Activated CD4-positive, alpha-beta T cell treated with anti-CD3 and anti-CD28 coated beads, Interleukin-2, amount 10 ng/mL, durations not matched to agents 24 days and 14 days (primary cell): ENCODE data around the gene LRP1B. TPM values are rescaled to one million over a fixed set of nuclear protein-coding genes. Genes with fewer than 3 reads are reported as not detected.

Source experiments
- DNase-seq: peaks from one replicate; pipeline ENCODE4 v3.0.0; 2022
- H3K27ac Mint-ChIP-seq: one replicate; pipeline ENCODE4 v1.8.0; 2022; ENCODE audit warnings: mild to moderate bottlenecking, mixed read lengths
- H3K27me3 Mint-ChIP-seq: one replicate; pipeline ENCODE4 v1.8.0; 2022; ENCODE audit warnings: mixed read lengths
- H3K36me3 Mint-ChIP-seq: one replicate; pipeline ENCODE4 v1.8.0; 2022; ENCODE audit warnings: low read depth, mild to moderate bottlenecking, mixed read lengths
- H3K4me1 Mint-ChIP-seq: one replicate; pipeline ENCODE4 v1.8.0; 2021; ENCODE audit warnings: mixed read lengths
- H3K4me3 Mint-ChIP-seq: one replicate; pipeline ENCODE4 v1.8.0; 2022; ENCODE audit warnings: mild to moderate bottlenecking, moderate library complexity, mixed read lengths
- H3K9me3 Mint-ChIP-seq: one replicate; pipeline ENCODE4 v1.8.0; 2021; ENCODE audit warnings: mixed read lengths
- intact Hi-C: fragments of 100-400 bp; cut with micrococcal nuclease; formaldehyde crosslinking; loops from one replicate; pipeline ENCODE4 v1.15.1; 2023
- total RNA-seq: library from RNA; stranded (reverse); gene quantifications from 2 replicates; pipeline ENCODE4 v1.2.3, GENCODE V29; 2022

Gene LRP1B
- total RNA-seq, 1 donor from 2014 or later = not detected

DNA sequence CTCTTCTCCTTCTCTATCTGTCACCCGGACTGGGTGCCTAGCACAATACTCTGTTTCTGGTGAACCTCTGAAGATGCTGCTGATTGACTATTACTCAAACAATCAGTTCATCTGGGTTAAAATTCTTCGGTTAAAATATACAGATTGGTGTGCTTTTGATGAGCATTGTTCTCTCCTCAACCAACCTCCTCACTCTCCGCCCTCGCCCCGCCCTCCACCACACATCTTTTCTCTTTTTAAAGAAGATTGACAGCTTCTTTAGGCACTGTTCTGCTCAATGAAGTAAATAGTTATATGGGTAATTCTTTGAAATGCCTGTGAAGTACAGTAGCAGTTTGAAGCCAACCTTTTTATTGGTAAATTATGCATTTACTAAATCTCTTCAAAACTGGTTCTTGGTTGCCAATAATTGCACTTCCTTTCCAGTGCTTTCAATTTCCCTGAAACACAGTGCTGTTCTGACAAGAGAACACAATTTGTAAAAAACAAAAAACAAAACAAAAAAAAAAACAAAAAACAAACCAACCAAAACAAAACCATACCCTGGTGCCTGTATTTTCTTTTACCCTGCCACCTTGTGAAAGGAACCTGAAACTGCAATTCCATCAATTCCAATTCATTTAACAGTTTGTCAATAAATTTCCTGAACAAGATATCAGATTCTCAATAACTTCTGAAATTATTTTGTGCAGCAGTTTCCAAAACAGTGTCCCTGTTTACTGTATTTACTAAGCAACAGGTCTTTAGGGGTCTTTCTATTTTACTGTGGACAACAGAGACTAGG is 188.6 kb downstream of the LRP1B start:
- Mint-ChIP-seq H3K27ac (no peak overlapping the region), H3K27me3 (no peaks in the 10 kb centered on the region), H3K4me1 (no peaks in the 10 kb centered on the region), H3K4me3 (no peak overlapping the region), H3K9me3 (no peaks in the 10 kb centered on the region), H3K36me3 (no peaks in the 10 kb centered on the region)
- intact Hi-C loops = no loop called here
- no peak for DNase-seq

DNA sequence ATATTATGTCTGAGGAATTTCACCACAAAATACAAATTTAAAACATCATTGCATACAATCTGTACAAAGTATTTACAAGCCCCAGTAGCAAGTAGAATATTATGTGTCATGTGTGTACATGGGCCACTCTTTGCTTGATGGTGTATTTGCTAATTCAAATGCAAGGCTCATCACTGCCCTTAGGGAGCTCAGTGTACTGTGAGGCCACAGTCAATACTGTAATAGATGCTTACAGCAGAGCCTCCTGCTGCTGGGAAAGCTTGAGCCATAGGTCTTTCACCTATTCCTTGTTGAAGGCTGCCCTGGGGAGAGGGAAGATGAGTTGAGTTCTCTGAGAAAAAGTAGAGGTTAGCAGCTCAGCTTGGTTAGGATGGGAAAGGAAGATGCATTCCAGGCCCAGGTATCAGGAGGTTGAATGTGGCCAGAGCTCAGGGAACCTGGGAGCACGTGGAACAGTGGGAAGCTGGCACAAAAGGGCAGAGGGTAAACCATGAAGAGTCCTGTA is 189.6 kb downstream of the LRP1B start:
- H3K36me3 Mint-ChIP-seq = no peaks in the 10 kb centered on the region
- no peak for DNase-seq
- intact Hi-C loops = no loop called here
- H3K27me3 Mint-ChIP-seq = no peaks in the 10 kb centered on the region
- H3K4me3 Mint-ChIP-seq = no peak overlapping the region
- H3K9me3 Mint-ChIP-seq = no peaks in the 10 kb centered on the region
- no peak overlapping the region for H3K27ac Mint-ChIP-seq
- H3K4me1 Mint-ChIP-seq = no peaks in the 10 kb centered on the region

DNA sequence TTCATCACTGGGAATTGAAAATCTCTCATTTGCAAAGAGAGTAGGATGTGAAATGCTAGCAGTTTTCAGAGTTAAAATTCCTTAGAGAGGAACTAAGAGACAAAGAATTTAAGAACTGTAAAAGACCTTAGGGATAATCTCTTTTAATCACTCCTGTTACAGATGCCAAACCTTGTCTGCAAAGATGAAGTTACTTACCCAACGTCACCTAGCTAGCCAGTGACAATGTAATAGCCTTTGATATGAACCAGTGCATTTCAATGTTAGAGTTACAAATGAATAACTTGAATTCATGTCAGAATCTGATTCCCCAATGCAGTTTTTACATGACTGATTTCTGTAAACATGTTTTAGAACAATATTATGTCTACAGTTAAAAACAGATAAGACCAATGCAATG is 190.1 kb downstream of the LRP1B start:
- no peak for DNase-seq
- Mint-ChIP-seq H3K36me3 (no peaks in the 10 kb centered on the region), H3K4me1 (no peaks in the 10 kb centered on the region), H3K9me3 (no peaks in the 10 kb centered on the region), H3K27me3 (no peaks in the 10 kb centered on the region), H3K27ac (no peak overlapping the region), H3K4me3 (no peak overlapping the region)
- intact Hi-C loops = no loop called here

DNA sequence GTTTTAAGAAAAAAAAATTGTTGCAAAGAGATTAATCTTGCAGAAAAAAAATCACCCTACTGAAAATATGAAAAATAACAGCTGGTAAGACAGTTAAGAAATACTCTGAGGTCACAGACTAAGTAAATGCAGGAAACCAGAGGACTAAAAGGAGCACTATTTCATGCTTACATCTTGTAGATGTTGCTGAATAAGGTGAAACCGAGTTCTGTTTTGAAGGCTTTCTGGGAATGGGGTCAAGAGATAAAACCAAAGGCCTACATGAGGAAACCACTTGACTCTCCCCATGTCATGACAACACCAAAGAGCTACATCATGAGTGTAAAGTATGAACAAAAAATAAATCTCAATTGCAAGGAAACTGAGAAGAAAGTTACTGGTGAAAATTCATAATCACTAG is 197.6 kb downstream of the LRP1B start:
- no peaks in the 10 kb centered on the region for H3K27me3 Mint-ChIP-seq
- no peak overlapping the region for H3K4me3 Mint-ChIP-seq
- no peak for DNase-seq
- no peaks in the 10 kb centered on the region for H3K36me3 Mint-ChIP-seq
- intact Hi-C loops = no loop called here
- no peaks in the 10 kb centered on the region for H3K4me1 Mint-ChIP-seq
- no peak overlapping the region for H3K27ac Mint-ChIP-seq
- H3K9me3 Mint-ChIP-seq = no peaks in the 10 kb centered on the region

DNA sequence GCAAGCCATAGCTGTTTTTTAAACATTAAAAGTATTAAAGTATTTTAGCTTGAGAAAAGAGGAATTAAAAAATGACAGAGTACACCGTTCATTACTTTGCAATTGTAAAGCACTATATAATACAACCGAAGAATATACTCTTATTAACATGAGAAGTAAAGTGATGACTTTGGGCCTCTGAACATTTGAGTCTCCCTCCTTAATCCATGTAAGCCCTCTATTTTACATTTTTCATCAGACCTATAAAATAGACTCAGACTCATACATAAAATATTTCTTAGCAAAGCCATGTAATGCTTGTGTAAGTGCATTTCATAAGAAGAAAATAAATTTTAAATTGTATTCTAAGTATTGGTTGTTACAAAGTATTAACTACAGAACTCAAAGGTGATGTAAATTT is 198.6 kb downstream of the LRP1B start:
- Mint-ChIP-seq H3K4me1 (no peaks in the 10 kb centered on the region), H3K36me3 (no peaks in the 10 kb centered on the region), H3K27ac (no peak overlapping the region), H3K9me3 (no peaks in the 10 kb centered on the region), H3K27me3 (no peaks in the 10 kb centered on the region), H3K4me3 (no peak overlapping the region)
- intact Hi-C loops = no loop called here
- no peak for DNase-seq

DNA sequence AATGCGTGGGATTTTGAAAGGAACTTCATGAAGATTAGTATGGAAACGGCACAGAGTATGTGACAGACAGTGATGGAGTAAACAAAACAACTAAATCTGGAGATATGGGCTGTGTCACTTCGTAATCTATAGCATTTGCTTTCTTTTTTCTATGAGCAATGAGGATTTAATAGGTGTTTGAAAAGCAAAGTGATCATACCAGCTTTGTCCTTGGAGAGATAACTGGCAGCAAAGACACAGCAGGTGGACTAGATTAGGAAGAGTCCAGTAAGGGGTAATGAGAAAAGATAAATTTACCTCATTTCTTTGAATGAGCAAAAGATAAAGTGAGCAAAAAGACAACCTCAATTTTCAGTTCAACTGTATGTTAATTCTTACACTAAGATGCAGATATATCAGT is 199.0 kb downstream of the LRP1B start:
- intact Hi-C loops = no loop called here
- DNase-seq = no peak
- no peak overlapping the region for H3K27ac Mint-ChIP-seq
- H3K4me3 Mint-ChIP-seq = no peak overlapping the region
- H3K9me3 Mint-ChIP-seq = no peaks in the 10 kb centered on the region
- H3K36me3 Mint-ChIP-seq = no peaks in the 10 kb centered on the region
- no peaks in the 10 kb centered on the region for H3K4me1 Mint-ChIP-seq
- H3K27me3 Mint-ChIP-seq = no peaks in the 10 kb centered on the region

DNA sequence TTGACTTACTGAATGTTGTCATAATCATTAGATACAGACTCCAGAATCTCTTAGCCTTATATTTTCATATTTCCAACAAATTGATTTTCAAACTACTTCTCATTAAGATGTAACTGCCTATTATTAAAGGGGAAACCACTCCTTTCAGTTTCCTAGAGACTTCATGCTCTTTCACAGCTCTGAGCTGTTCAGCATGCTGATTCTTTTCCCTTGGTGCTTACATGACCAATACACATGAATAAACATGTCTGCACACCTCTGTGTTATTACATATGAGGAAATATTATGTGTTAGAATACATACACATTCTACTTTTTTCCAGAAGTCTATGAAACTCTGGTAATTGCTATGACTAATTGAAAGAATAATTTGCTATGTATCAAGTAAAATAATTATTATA is 200.0 kb downstream of the LRP1B start:
- H3K36me3 Mint-ChIP-seq = no peaks in the 10 kb centered on the region
- H3K4me3 Mint-ChIP-seq = no peak overlapping the region
- H3K27ac Mint-ChIP-seq = no peak overlapping the region
- DNase-seq = no peak
- intact Hi-C loops = no loop called here
- H3K9me3 Mint-ChIP-seq = no peaks in the 10 kb centered on the region
- no peaks in the 10 kb centered on the region for H3K27me3 Mint-ChIP-seq
- H3K4me1 Mint-ChIP-seq = no peaks in the 10 kb centered on the region

DNA sequence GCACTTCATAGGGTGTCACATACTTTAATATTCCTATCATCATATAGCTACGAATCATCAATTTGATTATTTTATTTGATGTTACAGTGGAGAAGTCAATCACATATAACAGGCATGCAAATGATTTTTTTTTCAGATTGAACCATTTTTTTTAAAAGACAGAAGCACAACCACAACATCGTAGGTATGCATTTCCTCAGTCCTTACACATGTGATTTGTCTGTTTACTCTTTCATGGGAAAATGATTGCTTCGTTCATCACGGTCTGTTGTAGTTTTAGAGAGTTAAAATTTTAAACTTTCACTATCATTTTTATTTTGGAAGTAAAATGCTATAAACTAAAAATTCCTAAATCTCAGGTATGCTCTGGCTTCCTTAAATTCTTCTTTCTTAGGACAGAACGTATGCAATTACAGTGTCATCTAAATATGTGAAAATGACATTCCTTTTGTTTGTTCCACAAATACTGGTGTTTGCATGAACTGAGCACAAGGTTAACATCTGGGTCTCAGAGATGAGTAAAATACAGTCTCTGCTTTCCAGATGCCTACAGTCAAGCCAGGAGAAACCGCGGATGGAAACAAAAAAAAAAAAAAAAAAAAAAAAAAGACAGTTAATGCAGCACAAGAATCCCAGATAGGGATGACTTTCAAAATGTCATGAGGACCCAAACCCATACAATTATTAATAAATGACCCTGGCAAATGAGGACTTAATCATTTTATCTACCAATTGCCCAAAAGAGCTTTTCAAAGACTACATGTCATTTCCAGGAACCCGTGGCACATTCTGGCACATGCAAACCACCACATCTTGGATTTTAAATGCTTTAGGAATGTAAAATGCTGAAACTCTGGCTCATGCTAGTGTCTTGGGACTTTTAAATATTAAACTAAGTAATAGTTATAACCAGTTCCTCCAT is 201.2 kb downstream of the LRP1B start:
- intact Hi-C loops = no loop called here
- Mint-ChIP-seq H3K4me3 (no peak overlapping the region), H3K9me3 (no peaks in the 10 kb centered on the region), H3K27me3 (no peaks in the 10 kb centered on the region), H3K4me1 (no peaks in the 10 kb centered on the region), H3K36me3 (no peaks in the 10 kb centered on the region), H3K27ac (no peak overlapping the region)
- DNase-seq = no peak

DNA sequence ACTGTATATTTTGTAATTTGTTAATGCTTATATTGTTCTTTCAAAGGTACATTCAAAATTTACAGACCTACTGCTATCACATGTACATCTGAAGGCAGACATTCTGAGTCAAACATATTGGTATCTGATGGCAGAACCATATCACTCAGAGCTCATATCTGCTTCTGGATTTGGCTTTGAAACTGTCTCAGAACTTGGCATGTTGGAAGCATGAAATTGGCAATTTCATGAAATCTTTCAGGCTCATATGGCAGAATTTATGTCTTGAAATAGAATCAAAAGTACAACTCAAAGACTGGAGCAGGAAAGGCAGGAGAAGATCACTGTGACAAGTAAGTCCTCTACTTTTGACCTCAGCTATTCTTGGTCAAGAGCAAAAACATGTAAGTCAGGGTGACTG is 202.3 kb downstream of the LRP1B start:
- Mint-ChIP-seq H3K27me3 (no peaks in the 10 kb centered on the region), H3K4me1 (no peaks in the 10 kb centered on the region), H3K36me3 (no peaks in the 10 kb centered on the region), H3K9me3 (no peaks in the 10 kb centered on the region), H3K27ac (no peak overlapping the region), H3K4me3 (no peak overlapping the region)
- intact Hi-C loops = no loop called here
- DNase-seq = no peak

DNA sequence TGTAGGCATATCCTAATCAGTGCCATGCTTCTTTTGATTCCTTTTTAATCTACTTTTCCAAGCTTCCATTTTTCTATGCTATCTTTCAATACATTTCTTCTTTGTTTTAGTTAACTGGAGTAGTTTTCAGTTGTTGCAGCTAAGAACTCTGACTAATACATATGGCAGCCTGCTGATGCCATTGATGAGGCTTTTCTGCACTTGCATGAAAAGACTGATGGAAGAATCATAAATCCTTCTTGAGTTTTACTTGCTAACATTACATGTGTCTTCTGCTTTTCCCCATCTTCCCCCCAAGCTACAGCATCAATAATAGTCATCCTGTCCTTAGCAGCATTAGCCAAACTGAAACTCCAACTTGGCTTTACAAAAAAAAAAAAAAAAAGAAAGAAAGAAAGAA is 203.3 kb downstream of the LRP1B start:
- Mint-ChIP-seq H3K9me3 (no peaks in the 10 kb centered on the region), H3K36me3 (no peaks in the 10 kb centered on the region), H3K4me3 (no peak overlapping the region), H3K4me1 (no peaks in the 10 kb centered on the region), H3K27ac (no peak overlapping the region), H3K27me3 (no peaks in the 10 kb centered on the region)
- intact Hi-C loops = no loop called here
- DNase-seq = no peak

DNA sequence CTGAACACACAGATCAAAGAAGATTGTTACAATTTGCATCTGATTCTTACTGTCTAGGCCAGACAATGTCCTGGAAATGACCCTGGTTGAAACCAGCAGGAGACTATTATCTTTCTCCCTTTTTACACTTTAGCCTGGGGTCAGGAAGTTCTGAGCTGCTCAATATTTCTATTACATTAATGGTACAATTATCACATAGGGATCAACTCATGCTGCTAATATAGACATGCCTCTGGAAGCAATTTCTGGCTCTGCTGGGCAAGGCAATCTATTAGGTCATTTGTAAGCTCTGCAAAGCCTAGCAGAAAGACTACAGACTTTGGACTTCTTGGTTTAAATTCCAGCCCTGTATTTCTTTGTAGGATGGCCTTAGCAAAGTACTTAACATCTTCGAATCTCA is 205.3 kb downstream of the LRP1B start:
- no peaks in the 10 kb centered on the region for H3K27me3 Mint-ChIP-seq
- H3K4me3 Mint-ChIP-seq = no peak overlapping the region
- H3K9me3 Mint-ChIP-seq = no peaks in the 10 kb centered on the region
- no peaks in the 10 kb centered on the region for H3K4me1 Mint-ChIP-seq
- H3K36me3 Mint-ChIP-seq = no peaks in the 10 kb centered on the region
- no peak for DNase-seq
- intact Hi-C loops = no loop called here
- no peak overlapping the region for H3K27ac Mint-ChIP-seq

DNA sequence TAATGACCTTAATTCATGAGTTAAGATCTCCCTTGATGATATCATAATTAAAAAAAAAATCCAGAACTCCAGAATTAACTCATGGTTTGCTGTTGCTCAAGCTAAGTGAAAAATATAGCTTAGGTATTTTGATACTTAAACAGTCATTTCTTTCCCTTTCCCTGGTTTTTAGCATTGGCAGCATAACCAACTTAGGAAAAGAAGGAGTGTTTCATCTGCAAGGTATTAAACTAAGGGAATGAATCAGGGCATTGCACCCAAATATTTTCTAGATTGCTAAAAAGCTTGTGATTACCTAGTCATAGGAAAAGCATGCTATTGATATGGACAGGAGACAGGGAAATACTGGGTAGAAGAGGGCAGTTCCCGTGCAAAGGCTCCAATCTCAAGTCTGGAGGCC is 207.2 kb downstream of the LRP1B start:
- Mint-ChIP-seq H3K9me3 (no peaks in the 10 kb centered on the region), H3K36me3 (no peaks in the 10 kb centered on the region), H3K27me3 (no peaks in the 10 kb centered on the region), H3K27ac (no peak overlapping the region), H3K4me1 (no peaks in the 10 kb centered on the region), H3K4me3 (no peak overlapping the region)
- intact Hi-C loops = no loop called here
- no peak for DNase-seq

DNA sequence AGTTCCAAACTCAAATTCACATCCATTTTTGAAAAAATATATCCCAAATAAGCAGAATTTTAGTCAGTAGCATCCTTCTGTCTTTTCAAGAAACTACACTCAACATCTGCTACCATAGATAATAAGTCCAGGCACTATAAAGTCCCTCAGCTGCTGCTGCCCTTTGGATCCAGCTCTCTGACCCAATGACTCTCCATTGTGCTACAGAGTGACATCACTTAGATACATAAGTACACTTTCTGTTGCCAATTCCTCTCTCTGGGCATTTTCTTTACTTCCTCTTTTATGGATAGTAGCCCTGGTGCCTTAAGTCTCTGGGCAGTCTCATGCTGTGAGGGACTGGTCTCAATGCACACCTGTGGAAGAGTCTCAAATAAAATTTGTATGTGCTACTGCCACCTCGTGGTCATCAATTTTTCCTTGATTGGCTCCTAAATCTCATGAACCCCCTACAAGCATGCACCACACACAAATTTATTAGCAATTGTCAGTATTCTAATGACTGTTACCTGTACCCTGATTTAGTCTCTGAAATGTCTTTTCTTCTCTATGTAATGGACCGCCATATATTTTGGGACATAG is 219.2 kb downstream of the LRP1B start:
- no peak for DNase-seq
- H3K4me3 Mint-ChIP-seq = no peak overlapping the region
- H3K27ac Mint-ChIP-seq = no peak overlapping the region
- H3K4me1 Mint-ChIP-seq = no peaks in the 10 kb centered on the region
- H3K27me3 Mint-ChIP-seq = no peaks in the 10 kb centered on the region
- intact Hi-C loops = no loop called here
- H3K9me3 Mint-ChIP-seq = no peaks in the 10 kb centered on the region
- H3K36me3 Mint-ChIP-seq = no peaks in the 10 kb centered on the region

DNA sequence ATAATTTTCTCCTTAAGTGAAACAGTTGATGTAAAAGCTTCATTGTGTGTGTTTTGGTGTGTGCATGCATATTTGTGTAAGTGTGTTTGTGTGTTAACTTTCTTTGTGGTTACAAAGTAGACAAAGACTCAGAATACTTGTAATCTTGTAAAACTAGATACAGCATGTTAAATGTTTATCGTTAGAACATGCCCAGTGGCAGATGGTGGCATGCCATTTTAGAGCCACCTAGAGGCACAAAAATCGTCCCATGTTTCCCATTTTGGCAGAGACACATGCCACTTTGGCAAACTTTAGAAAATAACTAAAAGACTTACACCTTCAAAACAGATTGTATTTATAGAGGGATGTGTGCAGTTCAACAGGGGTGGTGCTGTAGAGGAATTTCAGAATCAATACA is 224.1 kb downstream of the LRP1B start:
- Mint-ChIP-seq H3K4me3 (no peak overlapping the region), H3K27me3 (no peaks in the 10 kb centered on the region), H3K4me1 (no peaks in the 10 kb centered on the region), H3K27ac (no peak overlapping the region), H3K9me3 (no peaks in the 10 kb centered on the region), H3K36me3 (no peaks in the 10 kb centered on the region)
- DNase-seq = no peak
- intact Hi-C loops = no loop called here
